GM18858 (cell line): ENCODE results near the gene PLD4.
"Not testable (repeated sequence)": the region's sequence is repeated elsewhere in the genome, so short reads cannot be mapped to it uniquely, and the experiment has no call there.

Experiments used
- ATAC-seq: cut with Tn5 transposase; IDR thresholded peaks from one replicate; pipeline ENCODE4 v1.9.1; 2021; ENCODE audit not compliant: unreplicated experiment

Gene PLD4, protein sequence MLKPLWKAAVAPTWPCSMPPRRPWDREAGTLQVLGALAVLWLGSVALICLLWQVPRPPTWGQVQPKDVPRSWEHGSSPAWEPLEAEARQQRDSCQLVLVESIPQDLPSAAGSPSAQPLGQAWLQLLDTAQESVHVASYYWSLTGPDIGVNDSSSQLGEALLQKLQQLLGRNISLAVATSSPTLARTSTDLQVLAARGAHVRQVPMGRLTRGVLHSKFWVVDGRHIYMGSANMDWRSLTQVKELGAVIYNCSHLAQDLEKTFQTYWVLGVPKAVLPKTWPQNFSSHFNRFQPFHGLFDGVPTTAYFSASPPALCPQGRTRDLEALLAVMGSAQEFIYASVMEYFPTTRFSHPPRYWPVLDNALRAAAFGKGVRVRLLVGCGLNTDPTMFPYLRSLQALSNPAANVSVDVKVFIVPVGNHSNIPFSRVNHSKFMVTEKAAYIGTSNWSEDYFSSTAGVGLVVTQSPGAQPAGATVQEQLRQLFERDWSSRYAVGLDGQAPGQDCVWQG

DNA sequence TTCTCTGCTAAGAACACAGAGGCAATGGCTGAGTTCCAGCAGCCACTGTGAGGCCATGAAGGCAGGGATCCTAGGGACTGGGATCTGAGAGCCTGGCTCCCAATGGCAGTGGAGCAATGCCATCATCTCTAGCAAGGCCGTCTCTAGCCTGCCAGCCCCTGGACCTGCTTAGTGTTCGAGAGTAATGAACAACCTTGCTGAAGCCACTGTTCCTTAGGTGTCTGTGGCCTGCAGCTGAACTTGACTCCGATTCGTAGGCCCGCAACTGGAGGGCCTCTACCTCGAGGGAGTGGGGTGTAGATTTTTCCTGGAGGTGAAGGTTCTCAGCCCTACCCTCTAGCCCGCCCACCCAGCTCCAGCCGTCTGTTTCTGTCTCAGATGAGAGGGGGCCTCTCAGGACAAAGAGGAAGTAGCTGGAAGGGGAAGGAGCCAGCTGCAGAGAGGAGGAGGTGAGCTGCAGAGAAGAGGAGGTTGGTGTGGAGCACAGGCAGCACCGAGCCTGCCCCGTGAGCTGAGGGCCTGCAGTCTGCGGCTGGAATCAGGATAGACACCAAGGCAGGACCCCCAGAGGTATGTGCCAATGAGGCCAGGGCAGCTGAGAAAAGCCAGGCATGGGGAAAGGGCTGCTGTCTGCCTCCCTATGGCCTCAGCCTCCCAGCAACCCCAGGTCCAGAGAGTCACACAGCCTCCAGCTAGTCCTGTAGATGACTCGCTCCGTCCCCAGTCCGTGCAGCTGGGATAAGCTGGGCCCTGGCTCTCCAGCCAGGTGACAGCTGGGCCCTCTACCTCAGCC, at the start of gene PLD4:
Gene PLD4, plus strand, starts transcription at position 459 of the 793 bp plus-strand sequence. CDS start 2,262 bp downstream, outside the sequence.
- ATAC-seq: no peak

- ATAC-seq: no peak
These were observed 49.3 kb upstream of the PLD4 start for GRCh38 chr14:104875412-104875751.

- no peak for ATAC-seq
These were observed 48.9 kb upstream of the PLD4 start for GRCh38 chr14:104875811-104876210.

DNA sequence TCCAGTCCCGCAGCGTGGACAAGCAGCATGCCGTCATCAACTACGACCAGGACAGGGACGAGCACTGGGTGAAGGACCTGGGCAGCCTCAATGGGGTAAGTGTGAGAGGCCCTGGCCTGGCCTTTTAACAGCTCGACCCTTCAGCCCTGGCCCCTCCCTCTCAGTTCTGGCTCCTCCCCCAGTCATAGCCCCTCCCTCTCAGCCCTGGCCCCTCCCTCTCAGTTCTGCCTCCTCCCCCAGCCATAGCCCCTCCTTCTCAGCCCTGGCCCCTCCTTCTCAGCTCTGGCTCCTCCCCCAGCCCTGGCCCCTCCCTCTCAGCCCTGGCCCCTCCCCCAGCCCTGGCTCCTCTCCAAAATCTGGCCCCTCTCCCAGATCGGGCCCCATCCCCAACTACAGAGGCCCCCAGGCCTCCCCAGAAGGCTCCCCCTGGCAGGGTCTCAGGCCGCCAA, 48.4 kb upstream of the PLD4 start:
- ATAC-seq: no peak

GRCh38 chr14:104877066-104877805, 47.4 kb upstream of the PLD4 start:
- no peak for ATAC-seq

DNA sequence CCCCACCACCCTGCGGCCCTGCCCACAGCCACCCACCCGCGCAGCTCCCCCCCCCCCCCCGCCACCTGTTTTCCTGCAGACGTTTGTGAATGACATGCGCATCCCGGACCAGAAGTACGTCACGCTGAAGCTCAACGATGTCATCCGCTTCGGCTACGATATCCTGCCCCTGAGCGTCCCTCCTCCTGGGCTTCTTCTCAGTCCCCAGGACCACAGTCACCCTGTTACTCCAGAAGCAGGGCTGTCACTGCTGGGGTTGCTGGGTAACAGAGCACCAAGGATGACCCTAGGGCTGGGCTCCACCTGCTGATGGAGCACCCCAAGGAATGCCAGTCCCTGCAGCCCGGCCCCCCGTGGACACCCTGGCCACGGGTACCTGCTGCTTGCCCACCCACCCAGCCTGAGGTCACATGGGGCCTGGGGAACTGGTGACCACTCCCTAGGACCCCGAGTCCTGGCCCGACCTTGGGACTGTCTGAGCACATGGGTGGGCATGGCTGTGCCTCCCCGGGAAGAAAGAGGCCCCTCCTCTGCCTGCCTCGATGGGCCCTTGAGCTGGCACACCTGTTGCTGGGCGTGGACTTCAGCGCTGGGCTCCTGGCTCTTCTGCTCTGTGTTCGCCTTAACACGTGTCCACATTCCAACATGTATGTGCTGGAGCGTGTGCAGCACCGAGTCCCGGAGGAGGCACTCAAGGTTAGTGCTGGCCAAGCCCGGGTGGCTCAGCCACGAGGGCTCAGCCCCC, 46.7 kb upstream of the PLD4 start:
- ATAC-seq: no peak

DNA sequence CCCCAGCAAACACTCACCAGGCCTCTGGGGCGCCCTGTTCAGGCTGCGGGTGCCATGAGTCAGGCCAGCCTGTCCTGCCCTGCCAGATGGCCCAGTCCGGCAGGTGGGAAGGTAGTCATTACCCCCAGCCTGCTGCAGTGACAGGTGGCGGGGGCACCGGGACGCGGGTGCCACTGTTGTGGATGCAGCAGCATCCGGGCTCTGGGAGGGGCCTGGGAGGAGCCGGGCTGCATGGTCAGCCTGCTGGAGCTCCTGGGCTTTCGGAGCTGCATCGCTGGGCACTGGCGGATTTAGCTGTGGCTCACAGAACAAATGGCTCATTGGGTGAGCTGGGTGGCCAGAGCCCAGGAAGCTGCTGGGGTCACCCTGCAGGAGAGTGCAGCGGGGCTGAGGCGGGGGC, 46.1 kb upstream of the PLD4 start:
- ATAC-seq: no peak

GRCh38 chr14:104879201-104879982, 45.3 kb upstream of the PLD4 start:
- no peak for ATAC-seq

DNA sequence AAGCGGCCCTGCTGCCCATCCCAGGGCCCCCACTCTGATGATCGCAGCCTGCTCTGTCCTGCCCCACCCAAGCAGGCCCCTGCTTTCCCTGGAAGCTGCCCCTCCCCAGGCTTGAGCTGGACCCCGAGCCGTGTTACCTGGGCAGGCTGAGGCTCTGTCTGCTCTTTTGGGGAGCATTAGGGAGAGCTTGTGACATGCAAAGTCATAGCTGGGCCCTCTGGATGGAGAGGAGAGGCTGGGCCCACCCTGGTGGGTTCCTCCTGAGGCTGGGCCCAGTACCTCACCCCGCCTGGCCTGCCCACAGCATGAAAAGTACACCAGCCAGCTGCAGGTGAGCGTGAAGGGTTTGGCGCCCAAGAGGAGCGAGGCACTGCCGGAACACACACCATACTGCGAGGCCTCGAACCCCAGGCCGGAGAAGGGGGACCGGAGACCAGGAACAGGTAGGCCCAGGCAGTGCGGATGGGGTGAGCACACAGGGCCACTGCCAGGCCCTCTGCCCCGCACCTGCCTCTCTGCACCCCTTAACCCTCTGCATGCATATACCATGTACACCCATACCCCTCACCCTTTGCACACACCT, 44.6 kb upstream of the PLD4 start:
- ATAC-seq: no peak

DNA sequence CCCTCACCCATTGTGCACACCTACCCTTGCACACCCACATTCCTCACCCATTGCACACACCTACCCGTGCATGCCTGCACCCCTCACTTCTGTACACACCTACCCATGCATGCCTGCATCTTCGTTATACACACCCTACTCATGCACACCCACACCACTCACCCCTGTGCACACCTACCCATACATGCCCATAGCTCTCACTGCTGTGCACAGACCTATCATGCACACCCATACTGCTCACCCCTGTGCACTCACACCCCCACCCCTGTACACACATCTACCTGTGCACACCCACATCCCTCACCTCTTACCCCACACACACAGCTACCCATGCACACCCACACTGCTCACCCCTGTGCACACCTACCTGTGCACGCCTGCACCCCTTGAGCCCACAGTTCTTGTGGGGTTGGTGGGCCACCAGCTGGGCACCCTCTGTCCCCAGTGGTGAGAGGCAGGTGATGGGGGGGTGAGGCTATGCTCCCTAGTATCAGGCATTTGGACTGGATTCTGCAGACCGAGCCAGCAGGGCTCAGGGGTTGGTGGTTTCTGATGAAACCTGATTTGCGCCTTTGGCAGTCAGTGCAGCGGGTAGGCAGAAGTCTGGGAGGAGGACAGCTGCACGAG, 44.0 kb upstream of the PLD4 start:
- no peak for ATAC-seq

DNA sequence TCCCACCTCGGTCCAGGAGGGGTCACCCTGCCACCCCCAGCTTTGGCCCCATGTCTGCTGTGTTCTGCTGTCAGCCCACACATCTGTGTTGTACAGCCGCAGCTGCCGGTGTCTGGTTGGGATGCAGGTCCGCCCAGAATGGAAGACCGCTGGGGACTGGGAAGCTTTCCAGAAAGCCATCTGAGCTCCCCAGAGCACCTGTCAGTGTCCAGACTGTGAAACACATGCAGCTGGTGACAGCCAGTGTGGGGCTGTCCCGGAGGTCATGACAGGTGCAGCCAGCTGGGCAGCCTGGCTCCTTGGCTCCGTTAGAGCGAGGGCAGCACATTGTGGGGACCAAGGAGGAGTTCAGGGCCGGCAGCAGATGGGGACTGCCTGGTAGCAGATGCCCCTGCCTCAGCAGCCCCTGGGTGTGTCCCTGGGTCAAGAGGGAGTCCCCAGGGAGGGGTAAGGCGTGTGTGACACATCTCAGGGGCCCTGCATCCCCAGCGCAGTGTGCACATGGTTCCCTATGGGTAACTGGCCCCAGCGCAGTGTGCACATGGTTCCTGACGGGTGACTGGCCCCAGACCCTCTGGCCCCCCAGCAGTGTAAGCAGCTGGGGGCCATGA, 43.2 kb upstream of the PLD4 start:
- ATAC-seq: no peak

DNA sequence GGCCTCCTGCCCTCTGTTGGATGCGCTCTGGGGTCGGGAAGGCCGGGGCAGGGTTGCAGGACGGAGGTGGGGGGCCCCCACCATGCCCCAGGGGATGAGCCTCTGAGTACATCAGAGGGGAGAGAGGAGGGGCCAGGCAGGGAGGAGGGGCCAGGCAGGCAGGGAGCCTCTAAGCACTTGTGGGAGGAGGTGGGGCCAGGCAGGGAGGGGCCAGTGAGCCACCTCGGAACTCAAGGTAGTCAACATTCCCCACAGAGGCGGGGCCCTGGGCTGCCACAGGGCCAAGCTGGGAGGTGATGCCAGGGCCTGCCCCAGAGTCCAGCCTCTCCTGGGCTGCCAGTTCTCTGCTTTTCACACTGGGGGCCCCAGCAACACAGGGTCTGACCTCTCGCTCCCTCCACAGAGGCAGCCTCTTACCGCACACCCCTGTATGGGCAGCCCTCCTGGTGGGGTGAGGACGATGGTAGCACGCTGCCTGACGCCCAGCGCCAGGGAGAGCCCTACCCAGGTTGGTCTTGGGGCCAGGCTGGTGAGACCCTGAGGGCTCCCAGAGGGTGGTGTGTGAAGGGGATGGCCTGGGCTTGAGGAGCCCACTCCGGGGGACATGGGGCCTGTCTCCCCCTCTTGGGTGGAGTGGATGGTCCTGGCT, 42.2 kb upstream of the PLD4 start:
- no peak for ATAC-seq

DNA sequence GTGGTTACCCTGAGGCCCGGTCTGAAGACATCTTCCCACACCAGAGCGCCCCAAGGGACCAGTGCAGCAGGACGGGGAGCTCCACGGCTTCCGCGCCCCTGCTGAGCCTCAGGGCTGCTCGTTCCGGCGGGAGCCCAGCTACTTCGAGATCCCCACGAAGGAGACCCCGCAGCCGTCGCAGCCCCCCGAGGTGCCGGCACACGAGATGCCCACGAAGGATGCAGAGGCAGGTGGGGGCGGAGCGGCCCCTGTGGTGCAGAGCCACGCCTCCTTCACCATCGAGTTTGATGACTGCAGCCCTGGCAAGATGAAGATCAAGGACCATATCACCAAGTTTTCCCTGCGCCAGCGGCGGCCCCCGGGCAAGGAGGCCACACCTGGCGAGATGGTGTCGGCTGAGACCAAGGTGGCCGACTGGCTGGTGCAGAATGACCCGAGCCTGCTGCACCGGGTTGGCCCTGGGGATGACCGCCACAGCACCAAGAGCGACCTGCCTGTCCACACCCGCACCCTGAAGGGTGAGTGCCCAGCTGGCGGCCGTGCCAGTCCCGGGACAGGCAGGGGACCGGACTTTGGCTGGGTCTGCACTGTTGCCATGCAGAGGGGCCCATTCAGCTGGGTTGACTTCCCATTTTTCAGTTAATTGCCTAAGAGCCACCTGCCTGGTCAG, 41.6 kb upstream of the PLD4 start:
- ATAC-seq: no peak

- ATAC-seq: no peak
These were observed 40.9 kb upstream of the PLD4 start for GRCh38 chr14:104883681-104884361.

DNA sequence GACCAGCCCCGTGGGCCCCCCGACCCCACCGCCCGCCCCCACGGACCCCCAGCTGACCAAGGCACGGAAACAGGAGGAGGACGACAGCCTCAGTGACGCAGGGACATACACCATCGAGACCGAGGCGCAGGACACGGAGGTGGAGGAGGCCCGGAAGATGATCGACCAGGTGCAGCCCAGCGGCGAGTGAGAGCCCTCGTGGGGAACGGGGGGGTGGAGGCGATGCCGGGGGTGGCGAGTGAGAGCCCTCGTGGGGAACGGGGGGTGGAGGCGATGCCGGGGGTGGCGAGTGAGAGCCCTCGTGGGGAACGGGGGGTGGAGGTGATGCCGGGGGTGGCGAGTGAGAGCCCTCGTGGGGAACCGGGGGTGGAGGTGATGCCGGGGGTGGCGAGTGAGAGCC, 40.3 kb upstream of the PLD4 start:
- ATAC-seq: not testable (repeated sequence)

DNA sequence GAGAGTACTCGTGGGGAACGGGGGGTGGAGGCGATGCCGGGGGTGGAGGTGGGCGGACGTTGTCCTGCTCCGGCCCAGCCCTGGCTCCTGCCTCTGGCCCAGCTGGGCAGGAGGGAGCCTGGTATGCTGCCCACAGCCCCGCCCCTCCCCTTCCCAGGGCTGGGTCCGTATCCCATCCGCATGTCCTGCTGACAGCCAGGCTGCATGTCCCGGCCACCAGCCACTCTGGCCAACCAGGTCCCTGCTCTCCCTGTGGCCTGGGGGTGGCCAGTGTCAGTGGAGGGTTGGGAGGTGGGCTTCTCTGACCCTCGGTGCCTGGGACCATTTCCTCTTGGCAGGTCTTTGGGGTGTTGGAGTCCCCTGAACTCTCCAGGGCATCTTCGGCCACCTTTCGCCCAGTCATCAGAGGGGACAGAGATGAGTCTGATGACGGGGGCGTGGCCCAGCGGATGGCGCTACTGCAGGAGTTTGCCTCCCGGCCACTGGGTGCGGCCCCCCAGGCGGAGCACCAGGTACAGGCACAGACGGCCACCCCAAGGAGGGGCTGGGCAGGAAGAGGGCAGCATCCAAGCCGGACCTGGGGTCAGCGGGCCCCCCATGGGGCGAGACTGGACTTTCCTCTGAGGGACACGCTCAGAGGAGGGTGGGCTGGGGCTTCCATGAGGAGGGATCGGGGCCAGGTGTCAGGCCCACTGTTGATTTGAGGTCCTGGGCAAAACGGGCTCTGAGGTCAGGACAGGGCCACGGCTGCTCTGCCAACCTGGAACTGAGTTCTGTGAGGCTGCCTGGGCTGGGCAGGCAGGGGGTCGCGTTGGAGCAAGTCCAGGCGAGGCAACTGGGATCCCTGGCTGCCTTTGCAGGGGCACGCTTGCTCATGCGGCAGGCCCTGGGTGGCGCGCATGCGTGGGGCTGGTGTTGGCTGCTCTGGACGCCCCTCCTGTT, 39.4 kb upstream of the PLD4 start:
- no peak for ATAC-seq
